DMS114 treated with DMSO at 0.1 percent for 48 hours (cell line): Measurements from ENCODE around the gene GYS2.
"Not testable (repeated sequence)": the region's sequence is repeated elsewhere in the genome, so short reads cannot be mapped to it uniquely, and the experiment has no call there.

Experiments used
- DNase-seq: peaks from one replicate; lab custom pipeline; 2025; ENCODE audit not compliant: unreplicated experiment; lab: John Stamatoyannopoulos, UW

The GYS2 gene

DNA sequence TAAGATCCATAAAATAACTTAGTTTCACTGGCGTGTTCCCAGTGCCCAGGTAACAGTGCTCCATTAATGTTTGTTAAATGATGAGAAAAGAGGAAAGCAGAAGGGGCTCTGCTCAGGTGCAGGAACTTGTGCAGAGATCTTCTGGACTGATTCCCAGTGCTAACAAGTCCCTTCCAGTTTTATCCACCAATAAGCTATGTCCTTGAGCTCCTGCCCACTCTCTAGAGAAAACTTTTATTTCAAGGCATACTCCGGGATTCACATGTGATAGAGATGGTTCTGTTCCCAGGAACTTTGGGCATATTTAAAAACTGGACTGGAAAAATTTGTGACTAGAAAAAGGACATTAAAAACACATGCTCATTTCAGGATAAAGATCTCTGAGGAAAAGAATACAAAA is 1.9 kb downstream of the GYS2 start:
- DNase-seq = no peak

GRCh38 chr12:21600196-21600595 is 4.5 kb downstream of the GYS2 start:
- no peak for DNase-seq

GRCh38 chr12:21599143-21599999 is 5.3 kb downstream of the GYS2 start:
- no peak for DNase-seq

DNA sequence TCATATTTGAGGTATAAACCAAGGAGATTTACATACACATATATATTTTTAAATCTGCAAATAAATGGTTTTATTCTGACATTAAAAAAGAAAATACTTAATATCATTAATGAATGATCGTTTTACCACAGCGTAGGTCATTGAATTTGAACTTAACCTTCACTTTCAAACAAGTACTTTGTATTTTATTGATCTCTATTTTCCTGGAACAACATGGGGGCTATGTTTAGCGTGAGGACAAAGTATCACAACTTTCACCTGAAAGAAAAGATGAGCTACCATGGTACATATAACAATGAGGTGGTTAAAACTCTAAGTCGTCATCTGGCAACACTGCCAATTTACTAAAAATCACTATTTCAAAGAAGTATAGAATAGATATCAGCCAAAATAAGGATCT is 6.0 kb downstream of the GYS2 start:
- DNase-seq = no peak

GRCh38 chr12:21595356-21595755 is 9.3 kb downstream of the GYS2 start:
- DNase-seq = not testable (repeated sequence)

- no peak for DNase-seq
Observed at GRCh38 chr12:21585485-21585884, 19.2 kb downstream of the GYS2 start.

- DNase-seq = not testable (repeated sequence)
Observed at GRCh38 chr12:21584403-21585182, 20.1 kb downstream of the GYS2 start.

DNA sequence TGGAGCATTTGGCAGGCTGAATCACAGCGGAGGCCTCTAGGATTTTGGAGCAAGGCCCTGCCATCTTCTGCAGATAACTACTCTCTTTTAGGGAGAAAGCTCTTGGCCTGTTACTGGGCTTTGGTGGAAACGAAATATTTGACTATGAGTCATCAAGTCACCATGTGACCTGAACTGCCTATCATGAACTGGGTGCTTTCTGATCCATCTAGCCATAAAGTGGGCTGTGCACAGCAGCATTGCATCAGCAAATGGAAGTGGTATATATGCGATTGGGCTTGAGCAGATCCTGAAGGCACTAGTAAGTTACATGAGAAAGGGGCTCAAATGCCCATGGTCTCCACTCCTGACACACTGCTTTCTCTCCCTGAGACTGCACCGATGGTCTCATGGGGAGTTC is 21.1 kb downstream of the GYS2 start:
- DNase-seq = no peak

- no peak for DNase-seq
Observed at GRCh38 chr12:21580748-21581516, 23.7 kb downstream of the GYS2 start.

GRCh38 chr12:21577516-21577915 is 27.1 kb downstream of the GYS2 start:
- DNase-seq = no peak

DNA sequence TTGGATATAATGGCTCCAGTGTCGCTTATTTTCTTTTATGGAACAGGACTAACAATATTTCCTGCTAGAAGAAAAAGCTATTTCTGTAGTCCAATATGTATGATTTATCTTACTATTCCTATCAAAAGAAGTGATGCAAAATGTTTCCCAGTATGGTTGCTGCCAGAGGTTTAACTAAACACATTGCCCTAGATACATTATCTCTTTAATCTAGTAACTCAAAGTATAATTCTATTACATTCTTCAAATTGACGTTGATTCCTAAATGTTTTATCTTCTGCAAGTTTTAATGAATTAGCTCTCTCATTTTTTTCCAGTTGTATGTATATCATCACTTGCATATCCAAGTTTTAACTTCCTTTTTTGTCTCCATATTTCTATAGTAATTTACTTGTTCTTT is 28.2 kb downstream of the GYS2 start:
- DNase-seq = no peak

DNA sequence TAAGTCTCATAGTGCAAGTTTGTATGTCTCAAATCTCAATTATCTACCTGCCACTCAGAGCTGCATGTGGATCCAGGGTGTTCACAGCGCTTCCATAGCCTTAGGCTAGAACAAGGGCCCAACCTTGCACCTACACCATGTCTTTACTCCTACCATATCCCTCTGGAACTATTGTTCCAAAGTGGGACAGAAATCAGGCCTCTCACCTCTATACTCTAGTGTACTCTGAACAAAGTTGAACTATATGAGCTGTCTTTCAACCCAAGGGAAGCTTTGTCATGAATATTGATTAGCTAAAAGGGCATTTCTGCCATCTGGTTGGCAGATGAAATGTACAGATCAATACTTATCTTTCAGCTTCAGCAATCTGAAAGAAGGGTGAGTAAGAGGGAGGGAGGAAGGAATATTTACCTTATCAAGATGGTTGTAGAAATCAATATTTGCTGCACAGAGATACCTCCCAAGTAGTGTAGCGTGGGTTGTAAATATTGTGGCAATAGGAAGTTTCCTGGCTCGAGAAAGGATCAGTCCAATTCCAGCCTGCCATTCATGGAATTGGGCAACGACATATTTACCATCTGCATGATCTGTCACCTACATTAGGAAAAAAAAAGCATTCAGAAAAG is 30.8 kb downstream of the GYS2 start:
- no peak for DNase-seq

DNA sequence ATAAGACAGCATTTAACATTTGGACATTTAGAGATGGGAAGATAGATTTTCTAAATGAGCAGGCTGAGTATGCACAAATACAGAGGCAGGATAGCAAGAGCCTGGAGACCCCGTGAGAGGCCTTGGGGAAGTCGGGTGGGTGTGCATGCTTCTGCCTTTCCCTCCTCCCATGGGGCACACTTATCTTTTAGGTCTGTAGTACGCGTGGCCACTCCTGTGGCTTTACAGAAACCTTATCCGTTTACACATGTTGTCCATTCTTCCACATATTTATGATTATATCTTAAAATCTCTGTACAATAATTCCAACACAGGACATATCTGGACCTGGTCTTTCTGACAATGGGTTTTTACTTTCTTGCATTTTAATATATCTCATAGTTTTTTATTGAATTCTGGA is 33.6 kb downstream of the GYS2 start:
- DNase-seq = no peak

GRCh38 chr12:21568115-21568514 is 36.5 kb downstream of the GYS2 start:
- no peak for DNase-seq

DNA sequence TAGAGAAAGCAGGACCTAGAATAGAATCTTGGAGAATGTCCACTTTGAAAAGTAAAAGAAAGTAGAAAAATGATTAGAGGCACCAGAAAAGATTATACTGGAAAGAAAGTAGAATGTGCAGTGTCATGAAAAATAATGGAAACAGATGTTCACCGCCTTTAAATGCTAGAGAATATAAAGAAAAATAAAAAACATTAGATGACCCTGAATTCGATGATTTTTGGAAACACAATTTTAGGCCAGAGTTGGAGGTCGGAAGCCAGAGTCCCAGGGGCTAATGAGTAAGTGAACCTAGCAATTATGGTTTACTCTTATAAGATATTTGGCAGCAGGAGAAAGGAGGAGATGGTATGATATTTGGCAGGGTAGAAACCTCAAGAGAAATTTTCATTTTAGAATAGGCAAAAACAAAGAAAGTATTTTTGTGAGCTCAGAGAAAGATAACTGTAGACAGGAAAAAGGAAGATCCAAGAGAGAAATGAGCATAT is 37.7 kb downstream of the GYS2 start:
- DNase-seq = no peak

DNA sequence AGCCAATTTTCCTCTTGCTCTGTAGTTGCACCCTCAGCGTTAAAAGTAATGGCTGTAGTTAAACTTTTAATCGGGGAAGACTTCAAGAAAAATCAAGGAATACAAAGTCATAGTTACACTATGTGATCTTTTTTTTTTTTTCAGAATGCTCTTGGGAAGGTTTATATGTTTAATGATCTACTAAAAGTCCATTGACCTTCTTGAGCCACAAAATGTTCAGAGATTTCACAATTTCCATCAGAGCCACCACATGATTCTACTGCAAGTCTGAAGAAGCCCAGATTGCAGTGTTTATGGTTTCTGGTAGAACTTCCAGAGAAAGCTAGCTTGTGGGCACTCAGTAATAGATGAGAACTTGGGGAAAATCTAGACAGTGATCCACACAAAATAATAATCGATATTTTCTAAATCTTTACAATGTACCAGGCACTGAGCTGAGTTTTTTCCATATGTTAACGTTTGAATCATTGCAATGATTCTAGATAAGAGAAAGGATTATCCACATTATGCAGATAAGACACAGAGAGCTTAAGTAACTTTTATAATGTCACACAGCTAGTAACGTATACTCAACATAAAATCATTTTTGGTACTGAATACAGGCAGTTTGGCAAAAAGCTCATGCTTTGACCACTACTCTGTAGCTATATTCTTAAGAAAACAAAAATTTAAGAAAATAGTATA is 38.3 kb downstream of the GYS2 start:
- no peak for DNase-seq

DNA sequence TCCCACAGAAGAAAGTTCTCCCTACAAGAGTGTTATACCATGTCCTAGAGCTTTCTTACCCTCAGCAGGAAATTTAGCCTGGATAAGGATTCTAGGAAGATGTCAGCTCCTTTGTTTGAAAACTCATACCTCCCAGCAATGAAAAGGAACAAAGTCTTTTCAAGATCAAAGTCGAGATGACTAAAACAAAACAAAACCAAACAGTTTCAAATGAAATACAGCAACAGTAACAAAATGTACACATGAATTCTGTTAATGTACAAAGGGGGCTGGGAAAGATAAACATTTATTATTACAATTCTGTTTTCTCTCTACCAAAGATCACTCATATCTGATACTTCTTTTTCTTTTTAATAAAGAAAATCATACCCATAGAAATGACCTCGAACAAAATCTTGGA is 41.8 kb downstream of the GYS2 start:
- no peak for DNase-seq

- no peak for DNase-seq
Observed at GRCh38 chr12:21561158-21561557, 43.5 kb downstream of the GYS2 start.

DNA sequence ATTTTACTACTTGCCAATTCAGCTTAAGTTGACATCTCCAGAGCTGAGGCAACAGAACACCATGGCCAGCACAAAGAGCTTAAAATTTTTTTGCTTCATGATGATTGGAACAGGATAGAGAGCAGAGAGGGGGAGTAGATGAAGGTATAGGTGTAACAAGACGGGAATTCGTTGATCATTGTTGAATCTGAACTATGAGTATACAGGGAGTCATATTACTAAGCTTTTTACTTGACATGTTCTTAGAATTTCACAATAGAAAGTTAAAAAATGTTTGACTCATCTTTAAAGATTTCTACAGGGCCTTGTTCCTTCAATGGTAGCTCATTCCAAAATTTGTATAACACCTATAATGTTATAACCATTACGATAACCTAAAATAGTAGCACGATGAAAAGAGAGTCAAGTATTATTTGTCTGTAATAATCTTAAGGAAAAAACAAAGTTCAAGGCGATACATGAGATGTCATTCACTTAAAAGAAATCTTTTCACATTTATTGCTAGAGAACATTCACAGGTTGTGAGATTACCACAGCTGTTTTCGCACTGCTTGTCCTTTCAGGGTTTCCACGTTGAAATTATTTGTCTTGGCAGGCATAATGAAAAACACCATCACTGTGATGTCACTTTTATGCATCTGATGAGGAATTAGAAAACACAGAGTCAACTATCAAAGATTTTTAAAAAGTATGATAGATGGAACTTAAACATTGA is 44.6 kb downstream of the GYS2 start:
- no peak for DNase-seq
